HG03097 (cell line): ENCODE results near the gene KIAA0040.

Experiments
- ATAC-seq: cut with Tn5 transposase; IDR thresholded peaks from one replicate; pipeline ENCODE4 v1.9.1; 2021; ENCODE audit not compliant: unreplicated experiment, low FRiP score

KIAA0040 gene

GRCh38 chr1:175172503-175172902, 20.1 kb downstream of the KIAA0040 start:
- ATAC-seq = no peak

GRCh38 chr1:175171036-175171913, 21.3 kb downstream of the KIAA0040 start:
- ATAC-seq = no peak

GRCh38 chr1:175169286-175170018, 23.1 kb downstream of the KIAA0040 start:
- no peak for ATAC-seq

- no peak for ATAC-seq
Measured at GRCh38 chr1:175168782-175169181, 23.8 kb downstream of the KIAA0040 start.

- ATAC-seq = no peak
Measured at GRCh38 chr1:175167861-175168260, 24.7 kb downstream of the KIAA0040 start.

- ATAC-seq = no peak
Measured at GRCh38 chr1:175166746-175167145, 25.8 kb downstream of the KIAA0040 start.

- ATAC-seq = no peak
Measured at GRCh38 chr1:175164751-175165150, 27.8 kb downstream of the KIAA0040 start.

GRCh38 chr1:175163702-175164101, 28.9 kb downstream of the KIAA0040 start:
- no peak for ATAC-seq

GRCh38 chr1:175162955-175163354, 29.6 kb downstream of the KIAA0040 start:
- ATAC-seq = no peak

GRCh38 chr1:175158170-175158591, 34.4 kb downstream of the KIAA0040 start:
- ATAC-seq = no peak

- ATAC-seq = no peak
Measured at GRCh38 chr1:175157200-175157599, 35.4 kb downstream of the KIAA0040 start.

- no peak for ATAC-seq
Measured at GRCh38 chr1:175155936-175156335, 36.6 kb downstream of the KIAA0040 start.

GRCh38 chr1:175155473-175155856, 37.1 kb downstream of the KIAA0040 start:
- ATAC-seq = no peak

GRCh38 chr1:175154629-175155472, 37.7 kb downstream of the KIAA0040 start:
- no peak for ATAC-seq

- no peak for ATAC-seq
Measured at GRCh38 chr1:175152006-175152652, 40.4 kb downstream of the KIAA0040 start.

GRCh38 chr1:175150596-175151319, 41.8 kb downstream of the KIAA0040 start:
- no peak for ATAC-seq

- ATAC-seq = no peak
Measured at GRCh38 chr1:175148068-175148467, 44.5 kb downstream of the KIAA0040 start.

- no peak for ATAC-seq
Measured at GRCh38 chr1:175147569-175147968, 45.0 kb downstream of the KIAA0040 start.

- ATAC-seq = no peak
Measured at GRCh38 chr1:175146529-175147213, 45.9 kb downstream of the KIAA0040 start.
